Stimulated activated CD4-positive, alpha-beta T cell treated with anti-CD3 and anti-CD28 coated beads, Interleukin-1b, Interleukin-23, amount 100 ng/mL, for 48 hours (primary cell): Measurements from ENCODE around the gene GNAI2.
A peak's percentile ranks its signal among the peaks of the same experiment; 100 is the strongest.
"Not testable (repeated sequence)": the region's sequence is repeated elsewhere in the genome, so short reads cannot be mapped to it uniquely, and the experiment has no call there.

Source experiments
- DNase-seq: peaks from one replicate; pipeline ENCODE4 v3.0.0-alpha.2; 2020

Gene GNAI2

GRCh38 chr3:50248387-50248786 is 12.4 kb downstream of the GNAI2 start:
- DNase-seq = no peak

DNA sequence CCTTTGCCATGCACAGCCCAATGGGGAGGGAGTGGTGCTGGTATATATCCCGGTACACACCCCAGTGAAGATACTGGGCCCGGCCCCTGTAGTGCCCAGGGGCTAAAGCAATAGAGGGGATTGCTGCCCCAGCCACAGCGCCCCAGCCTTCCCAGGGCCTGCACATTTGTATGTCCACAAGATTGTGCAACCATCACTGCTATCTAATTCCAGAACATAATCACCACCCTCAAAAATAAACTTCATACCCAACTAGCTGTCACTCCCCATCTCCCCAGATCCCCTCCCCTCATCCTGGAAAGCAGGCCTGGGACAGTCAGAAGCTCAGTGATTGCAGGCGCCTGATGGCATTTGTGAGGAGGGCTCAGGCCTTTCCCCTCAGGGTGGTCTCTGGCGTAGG is 13.5 kb downstream of the GNAI2 start:
- no peak for DNase-seq

DNA sequence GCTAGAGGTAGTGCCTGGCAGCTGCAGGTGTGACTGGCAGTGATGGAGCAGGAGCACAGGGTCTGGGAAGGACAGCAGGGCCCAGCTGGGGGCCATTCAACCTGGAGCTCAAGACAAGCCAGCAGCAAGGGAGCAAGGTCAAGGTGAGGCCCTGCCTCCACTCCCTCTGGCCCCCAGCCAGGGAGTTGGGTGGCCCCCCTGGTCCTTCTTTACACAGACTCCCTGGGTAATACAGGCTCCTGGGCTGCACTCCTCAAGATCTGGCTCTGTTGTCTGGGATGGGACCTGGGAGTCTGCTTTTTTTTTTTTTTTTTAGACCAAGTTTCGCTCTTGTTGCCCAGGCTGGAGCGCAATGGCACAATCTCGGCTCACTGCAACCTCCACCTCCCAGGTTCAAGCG is 14.5 kb downstream of the GNAI2 start:
- no peak for DNase-seq

DNA sequence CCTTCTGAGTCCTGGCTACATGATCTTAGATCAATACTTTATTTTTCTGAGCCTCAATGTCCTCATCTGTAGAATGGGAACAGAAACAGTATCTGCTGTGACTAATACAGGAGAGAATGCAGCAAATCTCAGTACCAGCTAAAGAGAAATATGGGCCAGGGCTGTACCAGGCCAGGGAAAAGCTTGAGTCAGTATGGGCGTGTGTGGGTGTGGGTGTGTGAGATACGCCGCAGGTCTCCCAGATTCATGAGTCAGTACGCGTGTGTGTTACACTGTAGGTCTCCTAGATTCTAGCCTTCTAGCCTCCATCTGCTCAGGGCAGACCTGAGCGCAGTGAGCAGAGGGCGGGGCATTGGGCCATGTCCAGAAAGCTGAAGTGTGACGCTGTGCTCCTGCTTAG is 15.2 kb downstream of the GNAI2 start:
- peak; percentile 73 for DNase-seq

- no peak for DNase-seq
Observed at GRCh38 chr3:50254577-50255250, 18.7 kb downstream of the GNAI2 start.

DNA sequence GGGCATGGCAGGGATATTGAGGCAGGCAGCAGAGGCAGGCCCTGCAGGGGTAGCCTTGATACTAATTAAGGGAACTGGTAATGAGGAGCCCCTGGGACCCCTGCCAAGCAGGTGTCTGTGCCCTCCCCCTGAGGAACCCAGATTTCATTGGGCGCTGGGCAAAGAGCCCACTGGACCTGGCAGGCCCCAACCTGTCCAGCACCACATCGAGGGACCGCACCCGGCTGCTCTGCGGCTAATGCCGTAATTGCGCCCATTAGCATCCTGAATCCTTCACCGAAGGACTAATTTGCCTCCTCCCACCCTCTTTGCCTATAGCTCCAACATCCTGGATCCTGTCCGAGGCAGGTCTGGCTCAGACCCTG is 19.2 kb downstream of the GNAI2 start:
- no peak for DNase-seq

DNA sequence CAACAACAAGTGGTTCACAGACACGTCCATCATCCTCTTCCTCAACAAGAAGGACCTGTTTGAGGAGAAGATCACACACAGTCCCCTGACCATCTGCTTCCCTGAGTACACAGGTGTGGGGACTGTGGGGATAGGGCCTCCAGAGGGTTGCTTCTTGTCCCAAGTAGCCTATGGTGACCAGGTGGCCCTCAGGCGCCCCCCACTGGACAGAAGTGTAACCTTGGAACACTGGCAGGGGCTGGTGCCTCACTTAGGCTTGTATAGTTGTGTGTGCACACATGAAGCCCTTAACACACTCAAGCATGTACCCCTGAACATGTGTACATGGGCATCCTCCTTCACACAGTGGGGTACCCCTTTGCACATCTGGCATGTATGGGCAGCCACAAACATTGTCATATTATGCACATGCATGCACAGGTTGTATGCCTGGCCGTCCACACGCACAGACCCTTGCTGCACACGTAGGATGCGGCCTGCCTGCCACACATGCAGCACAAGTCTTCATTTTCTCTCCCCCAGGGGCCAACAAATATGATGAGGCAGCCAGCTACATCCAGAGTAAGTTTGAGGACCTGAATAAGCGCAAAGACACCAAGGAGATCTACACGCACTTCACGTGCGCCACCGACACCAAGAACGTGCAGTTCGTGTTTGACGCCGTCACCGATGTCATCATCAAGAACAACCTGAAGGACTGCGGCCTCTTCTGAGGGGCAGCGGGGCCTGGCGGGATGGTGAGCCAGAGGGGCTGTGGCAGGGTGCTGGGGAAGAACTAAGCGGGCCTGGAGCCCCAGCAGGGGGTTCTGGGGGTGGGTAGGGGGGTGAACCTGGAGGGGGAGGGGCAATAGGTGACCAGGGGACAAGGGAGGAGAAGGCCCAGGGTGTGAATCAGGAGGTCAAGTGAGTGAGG is 21.2 kb downstream of the GNAI2 start:
- peak; percentile 43 for DNase-seq

DNA sequence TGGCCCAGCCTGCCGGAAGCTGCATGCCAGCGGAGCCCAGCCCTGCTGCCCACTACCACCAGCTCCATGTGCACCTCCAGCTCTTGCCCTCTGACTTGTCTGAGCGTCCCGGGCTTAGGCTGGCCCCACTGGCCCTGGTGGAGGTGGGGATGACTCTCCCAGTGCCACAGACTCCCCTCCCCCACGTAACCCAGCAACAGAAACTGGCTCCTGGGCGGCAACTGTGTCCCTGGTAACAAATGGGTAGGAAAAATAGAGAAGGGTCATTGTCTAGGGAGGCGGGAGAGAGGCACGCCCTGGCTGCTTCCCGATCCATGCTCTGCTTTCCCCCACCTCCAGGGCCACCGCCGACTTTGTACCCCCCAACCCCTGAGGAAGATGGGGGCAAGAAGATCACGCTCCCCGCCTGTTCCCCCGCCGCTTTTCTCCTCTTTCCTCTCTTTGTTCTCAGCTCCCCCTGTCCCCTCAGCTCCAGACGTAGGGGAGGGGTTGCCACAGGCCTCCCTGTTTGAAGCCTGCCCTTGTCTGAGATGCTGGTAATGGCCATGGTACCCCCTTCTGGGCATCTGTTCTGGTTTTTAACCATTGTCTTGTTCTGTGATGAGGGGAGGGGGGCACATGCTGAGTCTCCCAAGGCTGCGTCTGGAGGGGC is 22.2 kb downstream of the GNAI2 start:
- no peak for DNase-seq

DNA sequence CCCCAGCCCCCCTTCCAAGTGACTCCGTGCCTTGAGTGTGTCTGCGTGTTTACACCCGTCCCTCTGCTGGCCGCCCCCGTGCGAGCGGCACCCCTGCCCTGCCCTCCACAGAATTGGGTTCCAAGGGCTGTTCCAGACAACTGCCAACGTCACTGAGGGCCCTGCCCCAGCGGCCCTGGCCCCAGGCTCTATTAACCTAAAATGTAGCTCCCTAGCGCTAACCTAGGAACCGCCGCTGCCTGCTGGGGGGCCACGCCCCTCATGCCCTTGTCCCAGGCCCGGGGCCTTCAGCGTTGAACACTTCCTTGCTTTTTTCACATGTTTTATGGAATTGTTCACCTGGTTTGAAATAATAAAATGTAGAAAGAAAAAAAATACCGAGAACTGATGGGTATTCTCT is 23.0 kb downstream of the GNAI2 start:
- no peak for DNase-seq

DNA sequence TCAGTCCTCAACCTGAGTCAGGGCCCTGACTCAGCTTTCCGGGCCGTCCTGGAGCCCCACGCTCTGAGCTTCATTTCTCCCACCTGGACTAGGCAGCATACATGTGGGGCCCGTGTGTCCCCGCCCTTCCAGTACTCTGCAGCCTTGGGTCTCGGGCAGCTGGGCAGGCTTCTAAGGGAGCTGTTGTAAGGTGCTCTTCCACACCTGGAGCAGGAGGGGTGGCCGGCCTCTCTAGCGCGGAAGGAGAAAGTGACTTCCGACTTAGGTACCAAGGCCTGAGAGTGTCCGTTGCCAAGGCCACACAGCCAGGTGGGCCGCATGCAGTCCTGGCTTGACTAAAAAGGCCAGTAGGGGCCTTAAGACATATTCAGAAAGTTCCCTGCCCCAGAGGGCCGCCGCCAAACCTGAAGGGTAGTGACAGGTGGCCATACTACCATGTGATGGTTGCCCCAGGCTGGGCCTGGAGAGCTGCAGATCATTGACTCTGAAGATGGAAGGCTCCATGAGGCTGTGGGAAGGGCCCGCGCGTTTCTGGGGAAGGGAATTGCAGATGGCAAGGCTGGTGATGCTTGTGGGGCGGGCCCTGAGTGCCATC is 23.5 kb downstream of the GNAI2 start:
- no peak for DNase-seq

DNA sequence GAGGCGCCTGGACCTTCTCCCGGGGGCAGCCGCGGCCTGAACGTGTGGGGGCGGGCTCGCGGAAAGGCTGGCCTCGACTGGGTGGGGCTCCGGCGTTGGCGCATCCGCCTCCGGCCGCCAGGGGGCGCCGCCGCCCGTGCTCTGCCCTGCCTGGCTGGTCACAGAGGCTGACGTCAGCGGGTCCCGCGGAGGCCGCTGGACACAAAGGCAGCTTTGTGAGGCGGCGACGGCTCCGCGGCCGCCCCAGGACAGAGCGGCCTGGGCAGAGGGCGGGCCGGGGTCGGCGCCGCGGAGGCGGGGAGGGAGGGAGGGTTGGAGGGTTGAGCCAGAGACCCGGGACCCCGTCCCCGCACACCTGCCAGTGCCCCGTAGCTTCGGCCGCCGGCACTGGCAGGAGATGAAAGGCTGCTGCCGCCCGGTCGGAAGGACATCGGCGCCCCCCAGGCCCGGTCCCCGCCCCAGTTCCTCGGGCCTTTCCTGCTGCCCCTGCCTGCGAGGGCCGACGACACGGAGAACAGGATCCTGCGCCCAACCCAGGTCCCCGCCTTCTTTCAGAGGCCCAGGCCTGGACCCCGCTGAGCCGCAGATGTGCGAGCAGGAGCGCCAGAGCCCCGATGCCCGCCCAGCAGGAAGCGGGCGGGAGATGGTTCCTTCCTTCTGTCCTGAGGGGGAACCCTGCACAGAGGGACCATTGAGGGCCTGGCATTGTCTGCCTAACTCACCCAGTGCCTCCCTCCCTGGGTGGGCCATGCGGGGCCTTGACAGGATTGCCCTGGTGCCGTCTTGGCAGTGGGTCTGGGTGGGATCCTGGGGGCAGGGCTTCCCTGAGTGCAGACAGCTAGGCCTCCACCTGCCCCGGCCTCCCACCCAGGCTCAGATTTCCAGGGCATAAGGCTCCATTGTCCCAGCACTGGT is 24.3 kb downstream of the GNAI2 start:
- peak; percentile 84 for DNase-seq

DNA sequence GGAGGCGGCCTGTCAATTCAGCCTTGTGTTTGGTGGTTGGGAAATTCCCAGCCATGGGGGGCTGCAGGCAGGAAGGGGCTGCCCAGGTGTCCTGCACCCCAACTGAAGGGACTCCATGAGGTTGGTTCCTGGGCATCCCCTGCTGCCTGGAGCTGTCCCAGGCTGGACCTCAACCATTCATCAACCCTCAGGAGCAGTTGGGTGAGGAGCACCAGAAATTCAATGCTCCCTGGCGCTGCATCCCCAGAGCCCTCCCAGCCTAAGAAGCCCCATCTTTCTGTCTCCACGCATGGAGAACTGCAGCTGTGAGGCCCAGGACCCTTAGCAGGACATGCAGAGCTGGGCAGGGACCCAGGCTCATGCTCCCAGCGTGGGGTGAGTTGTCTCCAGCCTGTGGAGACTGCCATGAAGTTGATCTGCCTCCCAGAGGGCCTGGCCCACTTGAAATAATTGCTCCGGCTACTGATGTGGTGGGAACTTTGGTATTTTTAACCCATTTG is 25.0 kb downstream of the GNAI2 start:
- DNase-seq = no peak

DNA sequence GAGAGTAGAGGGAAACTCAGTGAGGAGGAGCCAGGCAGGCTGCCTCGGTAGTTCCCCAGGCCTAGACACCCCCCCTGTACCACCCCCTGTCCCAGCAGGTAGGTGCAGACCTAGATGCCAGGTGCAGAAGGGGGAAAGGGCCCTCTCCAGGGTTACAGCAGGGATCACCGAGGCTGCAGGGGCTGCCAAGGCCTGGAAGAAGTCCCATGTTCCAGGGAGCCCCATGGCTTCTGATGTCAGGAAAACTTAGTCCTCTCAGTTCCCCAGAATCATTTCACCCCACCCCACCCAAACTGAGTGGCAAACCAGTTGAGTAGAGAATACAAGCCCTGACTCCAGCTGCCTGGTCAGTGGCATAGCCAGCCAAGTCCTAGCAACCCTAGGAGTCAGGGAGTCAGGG is 25.5 kb downstream of the GNAI2 start:
- no peak for DNase-seq

- DNase-seq = not testable (repeated sequence)
Observed at GRCh38 chr3:50262200-50262599, 26.2 kb downstream of the GNAI2 start.

DNA sequence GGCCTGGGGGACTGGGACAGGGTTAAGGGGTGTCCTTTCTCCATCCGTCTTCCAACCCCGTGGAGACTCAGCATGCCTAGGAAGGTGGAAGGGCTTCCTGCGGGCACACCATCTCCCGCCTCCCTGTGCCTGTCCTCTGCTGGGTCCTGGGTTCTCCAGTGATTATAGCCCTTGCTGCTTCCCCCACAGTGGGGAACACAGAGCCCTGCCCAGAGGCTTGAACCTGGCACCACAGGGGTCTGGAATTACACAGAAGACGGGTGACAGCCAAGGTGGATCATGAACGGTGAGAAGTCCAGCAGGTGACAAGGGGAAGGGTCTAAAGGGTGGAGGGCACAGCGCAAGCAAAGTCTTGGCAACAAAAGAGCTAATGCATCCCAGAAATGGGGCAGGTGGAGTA is 26.8 kb downstream of the GNAI2 start:
- DNase-seq = no peak

- DNase-seq = no peak
Observed at GRCh38 chr3:50263478-50264382, 27.7 kb downstream of the GNAI2 start.

- DNase-seq = no peak
Observed at GRCh38 chr3:50264383-50264963, 28.5 kb downstream of the GNAI2 start.

DNA sequence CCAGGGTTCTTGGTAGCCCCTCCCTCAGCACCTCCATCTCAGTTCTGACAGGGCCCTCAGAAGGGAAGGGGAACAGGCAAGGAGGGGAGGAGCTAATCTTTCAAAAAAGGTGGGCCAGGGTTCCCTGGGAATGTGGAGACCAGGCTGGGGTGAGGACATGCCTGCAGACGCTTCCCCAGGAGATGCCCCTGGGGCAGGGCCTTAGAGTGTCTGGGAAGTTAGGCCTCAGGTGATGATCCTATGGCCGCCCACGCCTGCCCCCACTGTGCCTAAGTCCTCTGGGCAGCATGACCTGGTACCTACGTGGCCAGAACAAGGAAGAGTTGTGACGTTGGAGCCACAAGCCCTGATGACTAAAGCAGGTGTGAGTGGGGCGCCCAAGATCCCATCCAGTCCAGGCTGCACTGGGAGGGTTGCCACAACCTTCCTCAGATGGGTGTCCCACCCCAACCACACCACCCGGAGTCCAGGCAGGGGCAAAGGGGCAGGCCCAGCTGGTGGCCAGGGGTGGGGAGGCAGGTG is 29.0 kb downstream of the GNAI2 start:
- DNase-seq = no peak

DNA sequence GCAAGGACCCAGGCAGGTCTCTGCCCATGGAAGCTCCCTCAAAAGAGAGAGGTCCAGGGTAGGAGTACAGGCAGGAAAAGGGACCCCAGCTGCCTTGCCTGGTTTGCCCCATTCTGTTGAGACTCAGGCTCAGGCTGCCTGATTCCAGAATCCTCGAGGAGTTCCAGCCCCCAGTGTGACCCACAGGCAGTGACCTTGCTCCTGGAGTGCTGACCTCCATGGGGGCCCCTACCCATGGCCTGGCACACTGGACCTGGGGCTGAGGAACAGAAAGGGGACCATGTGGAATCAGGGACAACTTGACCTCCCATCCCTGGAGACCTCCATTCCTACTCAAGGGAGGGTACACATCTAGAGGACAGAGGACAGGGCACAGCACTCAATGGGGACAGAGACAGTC is 29.6 kb downstream of the GNAI2 start:
- DNase-seq = no peak

DNA sequence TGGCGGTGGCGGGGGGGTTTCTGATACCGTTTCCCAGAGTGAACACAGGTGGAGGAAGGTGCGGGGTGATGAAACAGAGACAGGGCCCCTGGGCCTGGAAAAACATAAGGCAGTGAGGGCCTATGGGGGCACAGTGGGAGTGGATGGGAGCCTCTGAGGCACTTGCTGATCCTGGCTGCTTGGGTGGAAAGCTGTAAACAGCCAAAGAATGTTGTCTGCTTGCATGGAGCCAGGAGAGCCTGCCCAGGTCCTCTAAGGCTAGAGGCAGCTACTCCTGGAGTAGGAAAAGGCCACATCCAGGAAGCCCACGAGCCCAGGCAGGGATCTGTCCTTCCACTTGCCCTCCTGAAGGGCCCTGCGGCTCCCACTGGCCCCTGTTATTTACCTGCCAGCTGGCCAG is 30.0 kb downstream of the GNAI2 start:
- no peak for DNase-seq
